HS-27A (cell line): ENCODE data around the gene DCDC2.
A peak's percentile ranks its signal among the peaks of the same experiment; 100 is the strongest.
"Not testable (repeated sequence)": the region's sequence is repeated elsewhere in the genome, so short reads cannot be mapped to it uniquely, and the experiment has no call there.

Experiments
- DNase-seq: peaks from one replicate; pipeline ENCODE4 v3.0.0-alpha.2; 2012; ENCODE audit warnings: low read depth, missing footprints

Gene DCDC2

GRCh38 chr6:24147511-24148153 is 210.2 kb downstream of the DCDC2 start:
- no peak for DNase-seq

- DNase-seq, result no peak
Observed at GRCh38 chr6:24146871-24147270, 211.0 kb downstream of the DCDC2 start.

- no peak for DNase-seq
Observed at GRCh38 chr6:24145690-24146131, 212.1 kb downstream of the DCDC2 start.

- not testable (repeated sequence) for DNase-seq
Observed at GRCh38 chr6:24142733-24143132, 215.1 kb downstream of the DCDC2 start.

- no peak for DNase-seq
Observed at GRCh38 chr6:24140591-24140990, 217.3 kb downstream of the DCDC2 start.

GRCh38 chr6:24139639-24140038 is 218.2 kb downstream of the DCDC2 start:
- DNase-seq, result no peak

- no peak for DNase-seq
Observed at GRCh38 chr6:24139080-24139479, 218.8 kb downstream of the DCDC2 start.

GRCh38 chr6:24131751-24132150 is 226.1 kb downstream of the DCDC2 start:
- no peak for DNase-seq

GRCh38 chr6:24127316-24127715 is 230.5 kb downstream of the DCDC2 start:
- no peak for DNase-seq

- DNase-seq, result peak; percentile 19
Observed at GRCh38 chr6:24126586-24127192, 231.2 kb downstream of the DCDC2 start.

- DNase-seq, result no peak
Observed at GRCh38 chr6:24125980-24126379, 231.9 kb downstream of the DCDC2 start, which contains the start of gene NRSN1. NRSN1 (plus strand) TSS chr6:24126215; CDS start chr6:24134328, 8,113 bp downstream.

GRCh38 chr6:24122139-24122538 is 235.7 kb downstream of the DCDC2 start:
- DNase-seq, result no peak
